Neural cell (in vitro differentiated cells): ENCODE measurements around the gene CRYGC.
"Not testable (repeated sequence)": the region's sequence is repeated elsewhere in the genome, so short reads cannot be mapped to it uniquely, and the experiment has no call there.

Source experiments
- EP300 ChIP-seq: fragments of 450-650 bp; conservative IDR thresholded peaks from 2 replicates; pipeline ENCODE4 v1.6.1; 2014; ENCODE audit warnings: antibody characterized with exemption, mild to moderate bottlenecking, moderate library complexity; ENCODE audit not compliant: poor library complexity, severe bottlenecking
- EZH2 ChIP-seq: fragments of 200-600, 300-800 bp; shearing (Covaris generic), sonication (generic); IDR thresholded peaks from 2 replicates; pipeline ENCODE4 v1.6.1; 2014; ENCODE audit warnings: antibody characterized with exemption, low read length, borderline replicate concordance, mild to moderate bottlenecking; ENCODE audit not compliant: insufficient read depth, poor library complexity, severe bottlenecking
- MXI1 ChIP-seq: fragments of 450-650 bp; conservative IDR thresholded peaks from 2 replicates; pipeline ENCODE4 v1.6.1; 2014; ENCODE audit warnings: antibody characterized with exemption, mild to moderate bottlenecking; ENCODE audit not compliant: poor library complexity, severe bottlenecking
- POLR2AphosphoS5 ChIP-seq: IDR thresholded peaks from 2 replicates; pipeline ENCODE4 v1.6.1; 2012
- RAD21 ChIP-seq: fragments of 450-650 bp; conservative IDR thresholded peaks from 2 replicates; pipeline ENCODE4 v1.6.1; 2014; ENCODE audit warnings: antibody characterized with exemption, mild to moderate bottlenecking, moderate library complexity
- SMC3 ChIP-seq: fragments of 450-650 bp; conservative IDR thresholded peaks from 2 replicates; pipeline ENCODE4 v1.6.1; 2014; ENCODE audit warnings: antibody characterized with exemption, mild to moderate bottlenecking, moderate library complexity; ENCODE audit not compliant: poor library complexity
- TAF1 ChIP-seq: IDR thresholded peaks from 2 replicates; pipeline ENCODE4 v1.6.1; 2012; ENCODE audit warnings: low read depth
- TF ChIP-seq, protein P1 (sequence below): IDR thresholded peaks from 2 replicates; pipeline ENCODE4 v1.6.1; 2012; ENCODE audit warnings: borderline replicate concordance
- TF ChIP-seq, protein P2 (sequence below): fragments of 450-650 bp; IDR thresholded peaks from 2 replicates; pipeline ENCODE4 v1.5.1; 2014; ENCODE audit warnings: antibody characterized with exemption, mild to moderate bottlenecking, moderate library complexity; ENCODE audit not compliant: poor library complexity, severe bottlenecking

DNA sequence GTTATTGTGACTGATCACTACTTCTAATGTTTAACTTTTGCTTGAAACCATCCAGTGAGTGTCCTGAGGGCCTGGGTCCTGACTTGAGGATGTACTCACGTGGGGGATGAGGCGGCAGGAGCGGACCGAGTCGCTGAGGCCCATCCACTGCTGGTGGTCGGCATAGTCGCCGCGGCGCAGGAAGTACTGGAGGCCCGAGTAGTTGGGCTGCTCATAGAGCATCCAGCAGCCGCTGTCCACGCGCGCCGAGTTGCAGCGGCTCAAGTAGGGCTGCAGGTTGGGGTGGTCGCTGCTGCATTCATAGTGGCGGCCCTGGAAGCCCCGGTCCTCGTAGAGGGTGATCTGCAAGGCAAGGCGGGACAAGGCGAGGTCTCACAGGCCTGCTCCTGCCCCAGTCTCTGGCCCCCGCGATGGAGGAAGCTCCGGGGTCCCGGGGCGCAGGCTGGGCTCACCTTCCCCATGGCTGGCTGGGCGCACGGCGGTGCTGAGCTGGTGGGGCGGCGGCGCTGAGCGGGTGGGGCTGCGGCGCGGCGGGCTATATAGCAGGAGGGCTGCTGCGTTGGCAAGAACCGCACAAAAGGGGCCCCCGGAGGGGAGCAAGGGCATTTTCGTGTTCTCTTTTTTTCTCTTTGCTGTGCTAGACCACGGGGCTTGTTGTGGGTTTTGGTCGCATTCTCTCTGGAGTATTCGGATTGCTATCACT is 5.5 kb downstream of the CRYGC start, which contains the start of gene CRYGD:
- TF ChIP-seq EZH2, POLR2AphosphoS5, SMC3, EP300, RAD21, MXI1, TAF1: not testable (repeated sequence)
- TF ChIP-seq, protein P1, sequence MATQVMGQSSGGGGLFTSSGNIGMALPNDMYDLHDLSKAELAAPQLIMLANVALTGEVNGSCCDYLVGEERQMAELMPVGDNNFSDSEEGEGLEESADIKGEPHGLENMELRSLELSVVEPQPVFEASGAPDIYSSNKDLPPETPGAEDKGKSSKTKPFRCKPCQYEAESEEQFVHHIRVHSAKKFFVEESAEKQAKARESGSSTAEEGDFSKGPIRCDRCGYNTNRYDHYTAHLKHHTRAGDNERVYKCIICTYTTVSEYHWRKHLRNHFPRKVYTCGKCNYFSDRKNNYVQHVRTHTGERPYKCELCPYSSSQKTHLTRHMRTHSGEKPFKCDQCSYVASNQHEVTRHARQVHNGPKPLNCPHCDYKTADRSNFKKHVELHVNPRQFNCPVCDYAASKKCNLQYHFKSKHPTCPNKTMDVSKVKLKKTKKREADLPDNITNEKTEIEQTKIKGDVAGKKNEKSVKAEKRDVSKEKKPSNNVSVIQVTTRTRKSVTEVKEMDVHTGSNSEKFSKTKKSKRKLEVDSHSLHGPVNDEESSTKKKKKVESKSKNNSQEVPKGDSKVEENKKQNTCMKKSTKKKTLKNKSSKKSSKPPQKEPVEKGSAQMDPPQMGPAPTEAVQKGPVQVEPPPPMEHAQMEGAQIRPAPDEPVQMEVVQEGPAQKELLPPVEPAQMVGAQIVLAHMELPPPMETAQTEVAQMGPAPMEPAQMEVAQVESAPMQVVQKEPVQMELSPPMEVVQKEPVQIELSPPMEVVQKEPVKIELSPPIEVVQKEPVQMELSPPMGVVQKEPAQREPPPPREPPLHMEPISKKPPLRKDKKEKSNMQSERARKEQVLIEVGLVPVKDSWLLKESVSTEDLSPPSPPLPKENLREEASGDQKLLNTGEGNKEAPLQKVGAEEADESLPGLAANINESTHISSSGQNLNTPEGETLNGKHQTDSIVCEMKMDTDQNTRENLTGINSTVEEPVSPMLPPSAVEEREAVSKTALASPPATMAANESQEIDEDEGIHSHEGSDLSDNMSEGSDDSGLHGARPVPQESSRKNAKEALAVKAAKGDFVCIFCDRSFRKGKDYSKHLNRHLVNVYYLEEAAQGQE, result not testable (repeated sequence)
- TF ChIP-seq, protein P2, sequence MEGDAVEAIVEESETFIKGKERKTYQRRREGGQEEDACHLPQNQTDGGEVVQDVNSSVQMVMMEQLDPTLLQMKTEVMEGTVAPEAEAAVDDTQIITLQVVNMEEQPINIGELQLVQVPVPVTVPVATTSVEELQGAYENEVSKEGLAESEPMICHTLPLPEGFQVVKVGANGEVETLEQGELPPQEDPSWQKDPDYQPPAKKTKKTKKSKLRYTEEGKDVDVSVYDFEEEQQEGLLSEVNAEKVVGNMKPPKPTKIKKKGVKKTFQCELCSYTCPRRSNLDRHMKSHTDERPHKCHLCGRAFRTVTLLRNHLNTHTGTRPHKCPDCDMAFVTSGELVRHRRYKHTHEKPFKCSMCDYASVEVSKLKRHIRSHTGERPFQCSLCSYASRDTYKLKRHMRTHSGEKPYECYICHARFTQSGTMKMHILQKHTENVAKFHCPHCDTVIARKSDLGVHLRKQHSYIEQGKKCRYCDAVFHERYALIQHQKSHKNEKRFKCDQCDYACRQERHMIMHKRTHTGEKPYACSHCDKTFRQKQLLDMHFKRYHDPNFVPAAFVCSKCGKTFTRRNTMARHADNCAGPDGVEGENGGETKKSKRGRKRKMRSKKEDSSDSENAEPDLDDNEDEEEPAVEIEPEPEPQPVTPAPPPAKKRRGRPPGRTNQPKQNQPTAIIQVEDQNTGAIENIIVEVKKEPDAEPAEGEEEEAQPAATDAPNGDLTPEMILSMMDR, result not testable (repeated sequence)
